K562 (cell line): ENCODE measurements around the gene CCR7. TPM values are rescaled to one million over a fixed set of nuclear protein-coding genes. Genes with fewer than 3 reads are reported as not detected.

Experiments
- BRCA1 ChIP-seq, 2 experiments: fragments of 450-650 bp in 1 of 2; sonication (generic) in 1 of 2; formaldehyde crosslinking in 1 of 2; IDR thresholded peaks; 2 replicates each; pipeline versions ENCODE4 v1.5.0 to v1.6.1; 2017 to 2020; ENCODE audit warnings: mild to moderate bottlenecking in 1 of 2, missing genetic modification reagents in 1 of 2
- CEBPZ ChIP-seq: fragments of 150-350 bp; IDR thresholded peaks from 2 replicates; pipeline ENCODE4 v1.6.1; 2014; ENCODE audit warnings: low read depth, mild to moderate bottlenecking, low read length, borderline replicate concordance
- GABPB2 ChIP-seq: fragments of 250-450 bp; sonication (Bioruptor Pico); conservative IDR thresholded peaks from 2 replicates; pipeline ENCODE4 v1.5.1; 2021; ENCODE audit warnings: mild to moderate bottlenecking
- GTF2F1 ChIP-seq: IDR thresholded peaks from 2 replicates; pipeline ENCODE4 v1.6.1; 2011; ENCODE audit warnings: low read depth, low read length, improper control_type of control experiment
- HSF4 ChIP-seq: fragments of 250-450 bp; sonication (Bioruptor Pico); IDR thresholded peaks from 2 replicates; pipeline ENCODE4 v2.1.2; 2022; ENCODE audit warnings: mild to moderate bottlenecking, moderate library complexity, borderline replicate concordance
- MAFF ChIP-seq: IDR thresholded peaks from 2 replicates; pipeline ENCODE4 v1.6.1; 2012; ENCODE audit warnings: low read length, improper control_type of control experiment
- MBD2 ChIP-seq: sonication (generic); IDR thresholded peaks from 2 replicates; pipeline ENCODE4 v1.6.1; 2016; ENCODE audit warnings: low read depth, borderline replicate concordance
- MLX ChIP-seq, 2 experiments: fragments of 450-650 bp in 1 of 2; sonication (generic) in 1 of 2; formaldehyde crosslinking; conservative IDR thresholded peaks; 2 replicates each; pipeline versions ENCODE4 v1.4.0 to v1.8.1; 2020 to 2022; ENCODE audit warnings: mild to moderate bottlenecking in 1 of 2, missing genetic modification reagents in 1 of 2
- PHF21A ChIP-seq: fragments of 450-650 bp; IDR thresholded peaks from 2 replicates; pipeline ENCODE4 v1.6.1; 2017; ENCODE audit warnings: low read depth, borderline replicate concordance
- PURB ChIP-seq: sonication (generic); formaldehyde crosslinking; IDR thresholded peaks from 2 replicates; pipeline ENCODE4 v1.9.0; 2021; ENCODE audit warnings: low read depth, mild to moderate bottlenecking, missing genetic modification reagents
- ZNF347 ChIP-seq: fragments of 450-650 bp; formaldehyde crosslinking; IDR thresholded peaks from 2 replicates; pipeline ENCODE4 v1.4.0; 2020; ENCODE audit warnings: low read depth, mild to moderate bottlenecking, moderate library complexity
- ZNF589 ChIP-seq: fragments of 200-800 bp; sonication (Bioruptor generic); IDR thresholded peaks from 2 replicates; pipeline ENCODE4 v1.6.1; 2016; ENCODE audit warnings: low read depth, missing genetic modification characterization, missing compliant biosample characterization
- polyA plus RNA-seq, 8 experiments: library from polyadenylated mRNA; depleted of rRNA in 4 of 8; stranded (reverse) in 5 of 8; unstranded in 3 of 8; fragments of >200 nt; fragmentation: Nextera tagmentation in 2 of 8; fragmentation: Illumina TruSeq in 1 of 8; extraction: Ambion mirVana in 2 of 8; extraction: Trizol in 1 of 8; gene quantifications; 2 replicates each; pipeline versions ENCODE4 v1.2.1 to v1.2.3, GENCODE V29; 2011 to 2014; ENCODE audit warnings: inconsistent platforms in 1 of 8, missing spikeins in 1 of 8
- total RNA-seq, 7 experiments: library from RNA; depleted of rRNA in 6 of 7; stranded (reverse); fragments of >200 nt in 6 of 7; fragmentation: Illumina TruSeq in 2 of 7; extraction: Trizol in 2 of 7; gene quantifications; 2 replicates each; pipeline versions ENCODE4 v1.2.1 to v1.2.3, GENCODE V29; 2011 to 2021; ENCODE audit warnings: low replicate concordance in 1 of 7
- TF ChIP-seq, protein P1 (sequence below), 2 experiments: fragments of 450-650 bp in 1 of 2; IDR thresholded peaks; 2 replicates each; pipeline ENCODE4 v1.6.1; 2011 to 2017; ENCODE audit warnings: low read depth in 2 of 2, antibody characterized with exemption in 1 of 2, borderline replicate concordance in 1 of 2, low read length in 1 of 2, mild to moderate bottlenecking in 1 of 2, mixed read lengths in 1 of 2; ENCODE audit not compliant: control insufficient read depth in 1 of 2

CCR7 gene
- total and polyA plus RNA-seq, 9 of the 15 experiments (the other 6 are each of a cell fraction or from before 2014, with no cell fraction given) = 0.14 to 1.4 (median 0.56) TPM

DNA sequence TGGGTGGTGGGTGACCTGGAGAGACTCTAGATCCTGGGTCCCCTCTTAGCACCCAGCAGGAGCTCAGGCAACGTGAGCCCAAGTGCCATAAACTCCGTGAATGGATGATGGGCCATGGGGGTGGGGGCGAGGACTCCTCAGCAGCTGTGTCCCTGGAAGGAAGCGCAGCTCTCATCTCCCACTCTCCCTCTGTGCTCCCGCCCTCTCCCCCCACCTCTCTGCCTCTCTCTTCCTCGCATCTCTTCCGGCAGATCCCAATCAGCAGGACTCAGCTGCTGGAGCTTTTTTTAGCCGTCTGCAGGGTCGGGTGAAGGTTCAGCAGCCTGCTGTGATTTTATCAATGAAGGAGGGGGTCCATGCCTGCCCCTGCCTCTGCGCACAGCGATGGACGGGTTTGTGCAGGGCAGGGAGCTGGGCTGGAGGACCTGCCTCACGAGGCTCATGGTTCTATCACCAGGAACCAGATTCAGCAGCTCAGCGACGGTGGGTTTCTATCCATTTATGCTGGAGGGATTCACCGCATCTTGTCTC lies 8.3 kb downstream of the CCR7 start (continued):
- no peak for TF ChIP-seq PURB (CRISPR knock-in tag)
- TF ChIP-seq PHF21A = peak; percentile 20; the same call in 1 of the 2 replicates
- no peak for TF ChIP-seq CEBPZ
- TF ChIP-seq ZNF347 = no peak
- no peak for TF ChIP-seq MLX (CRISPR knock-in tag; conservative IDR thresholded peaks at IDR 0.05)
- no peak for TF ChIP-seq GABPB2 (CRISPR knock-in tag)
- no peak for TF ChIP-seq BRCA1 (IDR thresholded peaks at IDR 0.05)
- TF ChIP-seq BRCA1 (CRISPR knock-in tag; IDR thresholded peaks at IDR 0.05) = no peak
- TF ChIP-seq GTF2F1 = no peak
- TF ChIP-seq ZNF589 = no peak; the same call in 1 of the 2 replicates
- TF ChIP-seq, protein P1, sequence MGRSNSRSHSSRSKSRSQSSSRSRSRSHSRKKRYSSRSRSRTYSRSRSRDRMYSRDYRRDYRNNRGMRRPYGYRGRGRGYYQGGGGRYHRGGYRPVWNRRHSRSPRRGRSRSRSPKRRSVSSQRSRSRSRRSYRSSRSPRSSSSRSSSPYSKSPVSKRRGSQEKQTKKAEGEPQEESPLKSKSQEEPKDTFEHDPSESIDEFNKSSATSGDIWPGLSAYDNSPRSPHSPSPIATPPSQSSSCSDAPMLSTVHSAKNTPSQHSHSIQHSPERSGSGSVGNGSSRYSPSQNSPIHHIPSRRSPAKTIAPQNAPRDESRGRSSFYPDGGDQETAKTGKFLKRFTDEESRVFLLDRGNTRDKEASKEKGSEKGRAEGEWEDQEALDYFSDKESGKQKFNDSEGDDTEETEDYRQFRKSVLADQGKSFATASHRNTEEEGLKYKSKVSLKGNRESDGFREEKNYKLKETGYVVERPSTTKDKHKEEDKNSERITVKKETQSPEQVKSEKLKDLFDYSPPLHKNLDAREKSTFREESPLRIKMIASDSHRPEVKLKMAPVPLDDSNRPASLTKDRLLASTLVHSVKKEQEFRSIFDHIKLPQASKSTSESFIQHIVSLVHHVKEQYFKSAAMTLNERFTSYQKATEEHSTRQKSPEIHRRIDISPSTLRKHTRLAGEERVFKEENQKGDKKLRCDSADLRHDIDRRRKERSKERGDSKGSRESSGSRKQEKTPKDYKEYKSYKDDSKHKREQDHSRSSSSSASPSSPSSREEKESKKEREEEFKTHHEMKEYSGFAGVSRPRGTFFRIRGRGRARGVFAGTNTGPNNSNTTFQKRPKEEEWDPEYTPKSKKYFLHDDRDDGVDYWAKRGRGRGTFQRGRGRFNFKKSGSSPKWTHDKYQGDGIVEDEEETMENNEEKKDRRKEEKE (IDR thresholded peaks at IDR 0.05; ENCODE audit: borderline replicate concordance in 1 of 2, control insufficient read depth in 1 of 2, low read depth in 2 of 2, low read length in 1 of 2) = no peak
- no peak for TF ChIP-seq MAFF
- TF ChIP-seq HSF4 (CRISPR knock-in tag) = no peak
- no peak for TF ChIP-seq MBD2
